HG03139 (cell line): ENCODE results near the gene COL6A1.

Source experiments
- ATAC-seq: cut with Tn5 transposase; IDR thresholded peaks from one replicate; pipeline ENCODE4 v1.9.1; 2021; ENCODE audit not compliant: unreplicated experiment

Gene COL6A1

GRCh38 chr21:46025113-46025770 is 43.7 kb downstream of the COL6A1 start:
- ATAC-seq: no peak

DNA sequence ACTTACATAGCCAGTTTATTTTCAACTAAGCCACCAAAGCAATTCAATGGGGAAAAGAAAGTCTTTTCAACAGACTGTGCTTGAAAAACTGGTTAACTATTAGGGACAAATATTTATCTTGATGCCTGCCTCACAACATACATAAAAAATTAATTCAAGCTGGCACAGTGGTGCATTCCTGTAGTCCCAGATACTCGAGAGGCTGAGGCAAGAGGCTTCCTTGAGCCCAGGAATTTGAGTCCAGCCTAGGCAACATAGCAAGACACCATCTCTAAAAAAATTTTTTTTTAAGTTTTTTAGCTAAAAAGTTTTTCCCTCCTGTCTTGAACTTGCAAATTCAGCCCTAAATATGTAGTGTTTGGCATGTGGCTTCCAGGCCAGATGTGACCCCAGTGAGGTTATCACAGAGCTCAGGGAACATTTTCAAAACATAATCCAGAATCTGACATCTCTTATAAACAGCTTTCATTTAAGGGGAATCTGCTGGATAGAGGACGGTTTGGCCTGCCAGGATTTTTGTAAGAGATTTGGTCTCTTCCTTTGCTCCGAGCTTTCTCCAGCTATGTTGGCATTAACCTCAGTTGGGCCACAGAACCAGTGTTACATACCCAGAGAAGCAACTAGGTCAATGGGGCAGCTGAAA is 46.4 kb downstream of the COL6A1 start:
- ATAC-seq: no peak

DNA sequence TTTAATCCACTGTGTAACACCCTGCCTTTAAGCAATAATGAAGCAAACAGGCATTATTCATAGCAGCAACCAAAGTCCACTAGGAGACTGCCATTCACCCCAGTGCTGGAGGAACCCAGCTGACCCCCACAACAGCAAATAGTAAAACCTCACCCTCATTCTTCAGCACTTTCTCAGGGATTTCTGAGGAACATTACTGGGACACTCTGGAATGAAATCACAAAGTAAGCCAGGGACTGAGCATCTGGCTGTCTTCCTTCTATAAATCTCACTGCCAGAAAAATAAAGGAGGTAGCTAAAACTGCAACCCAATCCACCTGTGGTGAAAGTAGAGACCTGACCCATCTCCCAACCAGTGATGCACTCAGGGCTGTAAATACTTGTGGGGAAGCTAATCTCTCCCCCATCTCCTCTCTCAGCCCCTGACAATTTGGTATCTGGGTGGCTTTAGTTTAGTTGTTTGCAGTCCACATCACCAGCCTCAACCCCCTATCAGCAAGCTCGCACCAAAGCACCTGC is 47.1 kb downstream of the COL6A1 start:
- ATAC-seq: no peak

- ATAC-seq: no peak
Observed at GRCh38 chr21:46029186-46029924, 47.8 kb downstream of the COL6A1 start.

- ATAC-seq: no peak
Observed at GRCh38 chr21:46031484-46031883, 49.9 kb downstream of the COL6A1 start.

- no peak for ATAC-seq
Observed at GRCh38 chr21:46032100-46032499, 50.5 kb downstream of the COL6A1 start.

GRCh38 chr21:46033410-46034400 is 52.1 kb downstream of the COL6A1 start:
- no peak for ATAC-seq

GRCh38 chr21:46035809-46036695 is 54.5 kb downstream of the COL6A1 start:
- no peak for ATAC-seq

GRCh38 chr21:46036696-46037330 is 55.2 kb downstream of the COL6A1 start:
- ATAC-seq: no peak

- no peak for ATAC-seq
Observed at GRCh38 chr21:46037331-46038325, 56.1 kb downstream of the COL6A1 start.

GRCh38 chr21:46038341-46038829 is 56.8 kb downstream of the COL6A1 start:
- no peak for ATAC-seq

GRCh38 chr21:46038871-46039397 is 57.4 kb downstream of the COL6A1 start:
- no peak for ATAC-seq

- no peak for ATAC-seq
Observed at GRCh38 chr21:46039891-46040660, 58.5 kb downstream of the COL6A1 start.

- ATAC-seq: no peak
Observed at GRCh38 chr21:46040707-46041106, 59.1 kb downstream of the COL6A1 start.

GRCh38 chr21:46041183-46041582 is 59.6 kb downstream of the COL6A1 start:
- ATAC-seq: no peak

GRCh38 chr21:46045154-46045553 is 63.6 kb downstream of the COL6A1 start:
- ATAC-seq: no peak

DNA sequence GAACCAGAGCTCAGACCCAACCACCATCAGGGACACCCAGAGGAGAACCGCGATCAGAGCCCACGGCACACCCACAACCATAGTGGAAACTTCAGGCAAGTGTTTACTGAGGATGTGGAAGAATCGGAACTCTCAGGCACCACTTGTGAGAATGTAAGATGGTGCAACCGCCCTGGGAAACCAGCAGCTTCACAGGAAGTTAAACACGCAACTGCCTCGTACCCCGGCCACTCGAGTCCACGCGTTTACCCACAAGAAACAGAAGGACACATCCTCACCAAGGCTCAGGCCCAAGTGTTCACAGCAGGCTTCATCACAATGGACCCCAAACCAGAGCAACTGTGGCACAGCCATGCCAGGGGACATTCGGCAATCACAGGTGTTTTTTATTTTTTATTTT is 64.9 kb downstream of the COL6A1 start:
- ATAC-seq: no peak
